Measurements from ENCODE around the gene FJX1.

The FJX1 gene

DNA sequence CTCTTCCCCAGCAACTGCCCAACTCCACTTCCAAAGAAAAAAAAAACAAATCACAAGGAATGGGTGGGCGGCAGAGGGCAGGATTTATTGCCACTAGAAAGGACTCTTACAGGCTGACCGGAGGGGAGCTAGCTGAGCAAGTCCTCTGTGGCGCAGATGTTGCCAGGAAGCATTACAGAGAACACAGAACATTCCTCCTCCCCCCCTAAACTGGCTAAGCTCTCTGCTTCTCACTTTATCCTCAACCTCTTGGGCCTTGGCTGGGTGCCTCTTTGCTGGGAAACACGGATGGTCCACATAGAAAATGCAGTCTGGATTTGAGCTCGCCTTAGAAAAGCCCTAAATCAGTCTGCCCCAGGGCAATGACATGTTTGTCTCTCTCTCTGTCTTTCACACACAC, 12.6 kb upstream of the FJX1 start:
- 86% methylated on average over 5 of the region's 5 CpGs for WGBS (ENCODE audit: insufficient coverage)
- ChIA-PET POLR2A (interaction anchor here (0.5 kb wide), 1 partner anchor 1393 kb away, joined by 3 read pairs; no protein-coding TSS in a partner anchor), CTCF (no interaction called here)
- no peak for DNase-seq
- Histone ChIP-seq H3K9me3 (ENCODE audit: control extremely low read depth in 1 of 5, control insufficient read depth in 4 of 5, insufficient read depth in 2 of 5, low read depth in 1 of 5, low read length in 4 of 5) (no peaks in the 10 kb centered on the region), H3K27ac (ENCODE audit: insufficient read depth in 1 of 2, low read depth in 1 of 2, low read length in 2 of 2, poor library complexity in 1 of 2, severe bottlenecking in 2 of 2) (no peak overlapping the region), H3K4me1 (ENCODE audit: control extremely low read depth in 1 of 4, control insufficient read depth in 4 of 4, insufficient read depth in 4 of 4, low read length in 3 of 4) (no peaks in the 10 kb centered on the region), H3K4me3 (ENCODE audit: control insufficient read depth in 1 of 7, extremely low read depth in 1 of 7, insufficient read depth in 4 of 7, low read depth in 2 of 7, low read length in 6 of 7) (no peak overlapping the region), H3K27me3 (replicated peaks in 2 of 5; ENCODE audit: control insufficient read depth in 4 of 5, insufficient read depth in 5 of 5, low read length in 4 of 5) (peaks cover 0 to 9% (median 3%) of the 10 kb centered on the region in 5 experiments), H3K36me3 (ENCODE audit: control insufficient read depth in 4 of 4, insufficient read depth in 4 of 4, low read length in 3 of 4) (no peaks in the 10 kb centered on the region)

GRCh38 chr11:35606206-35606605, 12.1 kb upstream of the FJX1 start:
- Histone ChIP-seq H3K9me3 (ENCODE audit: control extremely low read depth in 1 of 5, control insufficient read depth in 4 of 5, insufficient read depth in 2 of 5, low read depth in 1 of 5, low read length in 4 of 5) (no peaks in the 10 kb centered on the region), H3K27ac (ENCODE audit: insufficient read depth in 1 of 2, low read depth in 1 of 2, low read length in 2 of 2, poor library complexity in 1 of 2, severe bottlenecking in 2 of 2) (no peak overlapping the region), H3K4me1 (ENCODE audit: control extremely low read depth in 1 of 4, control insufficient read depth in 4 of 4, insufficient read depth in 4 of 4, low read length in 3 of 4) (no peaks in the 10 kb centered on the region), H3K27me3 (replicated peaks in 2 of 5; ENCODE audit: control insufficient read depth in 4 of 5, insufficient read depth in 5 of 5, low read length in 4 of 5) (peaks cover 0 to 9% (median 3%) of the 10 kb centered on the region in 5 experiments), H3K4me3 (ENCODE audit: control insufficient read depth in 1 of 7, extremely low read depth in 1 of 7, insufficient read depth in 4 of 7, low read depth in 2 of 7, low read length in 6 of 7) (no peak overlapping the region), H3K36me3 (ENCODE audit: control insufficient read depth in 4 of 4, insufficient read depth in 4 of 4, low read length in 3 of 4) (no peaks in the 10 kb centered on the region)
- ChIA-PET CTCF (no interaction called here), POLR2A (no interaction called here)
- no peak for DNase-seq
- WGBS (ENCODE audit: insufficient coverage): 92% methylated on average over 4 of the region's 5 CpGs

- 100% methylated on average over 4 of the region's 4 CpGs for WGBS (ENCODE audit: insufficient coverage)
- CTCF ChIA-PET: interaction anchor here (0.6 to 1.1 kb wide), 3 partner anchors 11 to 523 kb away, joined by 3 read pairs; no protein-coding TSS in a partner anchor
Observed at GRCh38 chr11:35608502-35608901, 9.8 kb upstream of the FJX1 start.

GRCh38 chr11:35609656-35610055, 8.6 kb upstream of the FJX1 start:
- 96% methylated on average over 5 of the region's 6 CpGs for WGBS (ENCODE audit: insufficient coverage)
- peaks cover 0 to 10% (median 5%) of the 10 kb centered on the region in 5 experiments for H3K27me3 ChIP-seq (replicated peaks in 2 of 5; ENCODE audit: control insufficient read depth in 4 of 5, insufficient read depth in 5 of 5, low read length in 4 of 5)
- DNase-seq: no peak
- CTCF ChIA-PET: interaction anchor here (1.1 to 2.1 kb wide), 2 partner anchors 35 to 522 kb away, joined by 3 to 5 read pairs; no protein-coding TSS in a partner anchor
- no peak overlapping the region for H3K4me3 ChIP-seq (ENCODE audit: control insufficient read depth in 1 of 7, extremely low read depth in 1 of 7, insufficient read depth in 4 of 7, low read depth in 2 of 7, low read length in 6 of 7)
- H3K9me3 ChIP-seq (ENCODE audit: control extremely low read depth in 1 of 5, control insufficient read depth in 4 of 5, insufficient read depth in 2 of 5, low read depth in 1 of 5, low read length in 4 of 5): no peaks in the 10 kb centered on the region
- no peaks in the 10 kb centered on the region for H3K36me3 ChIP-seq (ENCODE audit: control insufficient read depth in 4 of 4, insufficient read depth in 4 of 4, low read length in 3 of 4)
- POLR2A ChIA-PET: no interaction called here
- peaks cover 0 to 7% (median 1%) of the 10 kb centered on the region in 4 experiments for H3K4me1 ChIP-seq (ENCODE audit: control extremely low read depth in 1 of 4, control insufficient read depth in 4 of 4, insufficient read depth in 4 of 4, low read length in 3 of 4)
- H3K27ac ChIP-seq (ENCODE audit: insufficient read depth in 1 of 2, low read depth in 1 of 2, low read length in 2 of 2, poor library complexity in 1 of 2, severe bottlenecking in 2 of 2): no peak overlapping the region

More at GRCh38 chr11:35608502-35608901, 9.8 kb upstream of the FJX1 start:
- no peak for DNase-seq
- Histone ChIP-seq H3K27ac (ENCODE audit: insufficient read depth in 1 of 2, low read depth in 1 of 2, low read length in 2 of 2, poor library complexity in 1 of 2, severe bottlenecking in 2 of 2) (no peak overlapping the region), H3K4me3 (ENCODE audit: control insufficient read depth in 1 of 7, extremely low read depth in 1 of 7, insufficient read depth in 4 of 7, low read depth in 2 of 7, low read length in 6 of 7) (no peak overlapping the region), H3K4me1 (ENCODE audit: control extremely low read depth in 1 of 4, control insufficient read depth in 4 of 4, insufficient read depth in 4 of 4, low read length in 3 of 4) (peaks cover 0 to 7% (median 1%) of the 10 kb centered on the region in 4 experiments), H3K9me3 (ENCODE audit: control extremely low read depth in 1 of 5, control insufficient read depth in 4 of 5, insufficient read depth in 2 of 5, low read depth in 1 of 5, low read length in 4 of 5) (no peaks in the 10 kb centered on the region), H3K27me3 (replicated peaks in 2 of 5; ENCODE audit: control insufficient read depth in 4 of 5, insufficient read depth in 5 of 5, low read length in 4 of 5) (peaks cover 0 to 8% (median 3%) of the 10 kb centered on the region in 5 experiments), H3K36me3 (ENCODE audit: control insufficient read depth in 4 of 4, insufficient read depth in 4 of 4, low read length in 3 of 4) (no peaks in the 10 kb centered on the region)
- POLR2A ChIA-PET: no interaction called here

DNA sequence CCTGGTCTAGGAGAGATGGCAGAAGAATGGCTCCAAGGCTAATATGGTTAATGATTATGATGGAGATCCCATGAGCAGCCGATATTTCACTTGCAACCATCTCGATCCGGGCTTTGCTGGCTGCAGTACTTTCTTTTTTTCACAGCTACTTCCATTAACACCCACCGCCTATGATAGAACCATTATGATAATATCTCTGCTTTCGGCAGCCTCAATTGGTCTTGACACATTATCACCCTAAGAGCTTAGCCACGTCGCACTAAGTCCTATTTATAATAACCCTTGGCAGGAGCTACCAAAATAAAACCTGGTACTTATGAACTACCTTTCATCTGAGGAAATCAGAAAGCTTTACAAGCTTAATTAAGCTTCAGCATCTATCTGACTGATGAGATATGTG, 7.6 kb upstream of the FJX1 start:
- Histone ChIP-seq H3K4me3 (ENCODE audit: control insufficient read depth in 1 of 7, extremely low read depth in 1 of 7, insufficient read depth in 4 of 7, low read depth in 2 of 7, low read length in 6 of 7) (no peak overlapping the region), H3K27me3 (replicated peaks in 2 of 5; ENCODE audit: control insufficient read depth in 4 of 5, insufficient read depth in 5 of 5, low read length in 4 of 5) (peaks cover 0 to 14% (median 8%) of the 10 kb centered on the region in 5 experiments), H3K4me1 (ENCODE audit: control extremely low read depth in 1 of 4, control insufficient read depth in 4 of 4, insufficient read depth in 4 of 4, low read length in 3 of 4) (peaks cover 0 to 7% (median 1%) of the 10 kb centered on the region in 4 experiments), H3K9me3 (ENCODE audit: control extremely low read depth in 1 of 5, control insufficient read depth in 4 of 5, insufficient read depth in 2 of 5, low read depth in 1 of 5, low read length in 4 of 5) (no peaks in the 10 kb centered on the region), H3K36me3 (ENCODE audit: control insufficient read depth in 4 of 4, insufficient read depth in 4 of 4, low read length in 3 of 4) (no peaks in the 10 kb centered on the region), H3K27ac (ENCODE audit: insufficient read depth in 1 of 2, low read depth in 1 of 2, low read length in 2 of 2, poor library complexity in 1 of 2, severe bottlenecking in 2 of 2) (no peak overlapping the region)
- 93% methylated on average over 2 of the region's 7 CpGs for WGBS (ENCODE audit: insufficient coverage)
- DNase-seq: no peak
- CTCF ChIA-PET: interaction anchor here (1.4 to 2.1 kb wide), 2 partner anchors 34 to 648 kb away, joined by 3 to 5 read pairs; no protein-coding TSS in a partner anchor
- POLR2A ChIA-PET: no interaction called here

DNA sequence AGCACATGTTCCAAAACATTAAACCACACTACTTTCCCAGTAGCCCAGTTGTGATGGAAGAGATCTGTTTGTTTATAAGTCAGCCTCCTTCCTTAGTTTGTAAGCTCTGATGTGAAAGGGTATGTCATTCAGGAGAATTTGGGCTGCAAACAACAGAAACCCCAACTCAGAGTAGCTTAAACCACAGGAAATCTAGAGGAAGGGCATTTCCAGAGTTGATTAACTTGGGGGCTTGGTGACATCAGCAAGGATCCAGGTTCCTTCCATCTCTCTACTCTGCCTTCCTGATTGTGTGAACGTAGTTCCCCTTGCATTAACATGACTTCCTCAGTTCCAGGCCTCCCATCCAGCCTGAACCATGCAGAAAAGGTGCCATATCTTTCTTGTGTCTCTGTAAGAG, 6.5 kb upstream of the FJX1 start:
- Histone ChIP-seq H3K27me3 (replicated peaks in 2 of 5; ENCODE audit: control insufficient read depth in 4 of 5, insufficient read depth in 5 of 5, low read length in 4 of 5) (peaks cover 0 to 20% (median 8%) of the 10 kb centered on the region in 5 experiments), H3K27ac (ENCODE audit: insufficient read depth in 1 of 2, low read depth in 1 of 2, low read length in 2 of 2, poor library complexity in 1 of 2, severe bottlenecking in 2 of 2) (no peak overlapping the region), H3K9me3 (ENCODE audit: control extremely low read depth in 1 of 5, control insufficient read depth in 4 of 5, insufficient read depth in 2 of 5, low read depth in 1 of 5, low read length in 4 of 5) (no peaks in the 10 kb centered on the region), H3K4me3 (ENCODE audit: control insufficient read depth in 1 of 7, extremely low read depth in 1 of 7, insufficient read depth in 4 of 7, low read depth in 2 of 7, low read length in 6 of 7) (no peak overlapping the region), H3K4me1 (ENCODE audit: control extremely low read depth in 1 of 4, control insufficient read depth in 4 of 4, insufficient read depth in 4 of 4, low read length in 3 of 4) (peaks cover 0 to 7% (median 1%) of the 10 kb centered on the region in 4 experiments), H3K36me3 (ENCODE audit: control insufficient read depth in 4 of 4, insufficient read depth in 4 of 4, low read length in 3 of 4) (no peaks in the 10 kb centered on the region)
- ChIA-PET CTCF (interaction anchor here (0.8 to 2.1 kb wide), 4 partner anchors 33 to 867 kb away, joined by 3 to 5 read pairs (median 3); no protein-coding TSS in a partner anchor), POLR2A (no interaction called here)
- 0% methylated on average over 1 of the region's 1 CpG for WGBS (ENCODE audit: insufficient coverage)
- DNase-seq: peak in 2 of 3 donors; percentile 27 to 38

DNA sequence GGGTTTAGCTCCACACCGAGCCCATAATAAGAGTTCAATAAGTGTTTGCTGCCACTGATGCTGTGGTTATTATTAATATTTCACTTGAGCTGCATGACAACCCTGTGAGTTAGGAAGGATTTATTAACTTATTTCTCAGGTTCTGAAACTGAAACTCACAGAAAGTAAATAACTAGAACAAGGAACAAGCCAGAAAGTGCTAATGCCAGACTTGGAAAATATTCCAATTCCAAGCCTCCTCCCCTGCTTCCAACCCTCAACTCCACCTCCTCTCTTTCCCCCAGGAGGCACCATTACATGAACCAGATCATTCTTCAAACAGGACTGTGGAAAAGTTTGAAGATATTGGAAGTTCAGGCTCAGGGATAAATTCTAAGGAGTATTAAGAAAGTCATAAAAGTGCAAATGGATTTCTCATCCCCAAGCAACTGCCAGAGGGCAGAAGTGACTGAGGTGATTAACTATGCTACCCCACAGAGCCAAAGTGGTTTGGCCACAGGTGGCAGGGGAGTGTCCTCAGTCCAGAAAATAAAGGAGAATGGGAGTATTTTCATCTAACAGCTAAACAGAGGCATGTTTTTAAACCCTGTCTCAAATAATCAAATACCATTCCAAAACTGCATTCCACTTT, 3.2 kb upstream of the FJX1 start:
- ChIA-PET CTCF (interaction anchor here (1.0 to 2.4 kb wide), 14 partner anchors 8 to 655 kb away, joined by 3 to 11 read pairs (median 4); no protein-coding TSS in a partner anchor), POLR2A (no interaction called here)
- no peaks in the 10 kb centered on the region for H3K36me3 ChIP-seq (ENCODE audit: control insufficient read depth in 4 of 4, insufficient read depth in 4 of 4, low read length in 3 of 4)
- no CpG with 5 or more reads among the region's 1 CpG for WGBS (ENCODE audit: insufficient coverage)
- H3K27ac ChIP-seq (ENCODE audit: insufficient read depth in 1 of 2, low read depth in 1 of 2, low read length in 2 of 2, poor library complexity in 1 of 2, severe bottlenecking in 2 of 2): no peak overlapping the region
- no peak overlapping the region for H3K4me3 ChIP-seq (ENCODE audit: control insufficient read depth in 1 of 7, extremely low read depth in 1 of 7, insufficient read depth in 4 of 7, low read depth in 2 of 7, low read length in 6 of 7)
- H3K4me1 ChIP-seq (ENCODE audit: control extremely low read depth in 1 of 4, control insufficient read depth in 4 of 4, insufficient read depth in 4 of 4, low read length in 3 of 4): peaks cover 0 to 31% (median 22%) of the 10 kb centered on the region in 4 experiments
- H3K9me3 ChIP-seq (ENCODE audit: control extremely low read depth in 1 of 5, control insufficient read depth in 4 of 5, insufficient read depth in 2 of 5, low read depth in 1 of 5, low read length in 4 of 5): no peaks in the 10 kb centered on the region
- peaks cover 0 to 52% (median 7%) of the 10 kb centered on the region in 5 experiments for H3K27me3 ChIP-seq (replicated peaks in 2 of 5; ENCODE audit: control insufficient read depth in 4 of 5, insufficient read depth in 5 of 5, low read length in 4 of 5)
- DNase-seq: no peak

Measured in common myeloid progenitor, CD34-positive (primary cell).